Vagina (tissue), 2 donors: ENCODE measurements around the gene LRRC4.

Experiments
- POLR2A ChIP-seq, 2 donors: fragments of 450-650 bp; IDR thresholded peaks; one replicate each; pipeline ENCODE4 v1.6.1; 2017; ENCODE audit warnings: antibody characterized with exemption in 2 of 2, mild to moderate bottlenecking in 2 of 2, moderate library complexity in 2 of 2
- POLR2AphosphoS5 ChIP-seq, 2 donors: sonication (generic); formaldehyde crosslinking; IDR thresholded peaks; one replicate each; pipeline ENCODE4 v1.9.0; 2017; ENCODE audit warnings: antibody characterized with exemption in 2 of 2, mild to moderate bottlenecking in 2 of 2, low read depth in 1 of 2; ENCODE audit not compliant: insufficient read depth in 1 of 2
- TF ChIP-seq, protein P1 (sequence below), 3 experiments: fragments of 450-650 bp in 2 of 3; fragments of 200-600 bp in 1 of 3; sonication (generic) in 1 of 3; IDR thresholded peaks; one replicate each; pipeline ENCODE4 v1.5.1; 2017 to 2019; ENCODE audit warnings: antibody characterized with exemption in 3 of 3, mild to moderate bottlenecking in 2 of 3, moderate library complexity in 2 of 3

DNA sequence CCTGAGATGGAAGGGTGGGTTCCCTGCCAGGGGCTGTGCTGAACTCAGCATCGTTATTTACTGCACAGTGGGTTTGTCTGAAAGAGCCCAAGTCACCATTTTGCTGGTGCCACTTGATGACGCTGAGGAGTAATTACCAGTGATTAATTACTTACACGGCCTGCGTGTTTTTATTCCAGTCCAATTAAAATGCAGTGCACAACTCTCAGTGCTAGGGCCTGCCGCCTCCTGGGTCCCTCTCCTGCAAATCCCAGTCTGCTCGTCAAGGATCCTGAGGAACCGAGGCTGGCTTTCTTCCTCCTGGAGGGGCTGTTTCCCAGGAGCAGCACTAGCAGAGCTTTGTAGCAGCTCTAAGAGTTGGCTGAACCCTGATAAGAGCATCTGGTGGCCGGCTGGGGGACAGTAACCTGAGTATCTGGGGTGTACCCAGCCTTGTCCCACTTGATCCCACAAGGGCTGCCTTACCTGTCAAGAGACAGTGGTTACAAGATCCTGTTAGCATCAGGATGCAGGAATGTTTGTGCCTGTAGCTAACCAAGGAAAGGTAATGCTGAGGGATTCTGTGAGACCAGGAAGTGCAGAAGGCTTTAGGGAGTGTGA is 45.1 kb upstream of the LRRC4 start:
- TF ChIP-seq, protein P1, sequence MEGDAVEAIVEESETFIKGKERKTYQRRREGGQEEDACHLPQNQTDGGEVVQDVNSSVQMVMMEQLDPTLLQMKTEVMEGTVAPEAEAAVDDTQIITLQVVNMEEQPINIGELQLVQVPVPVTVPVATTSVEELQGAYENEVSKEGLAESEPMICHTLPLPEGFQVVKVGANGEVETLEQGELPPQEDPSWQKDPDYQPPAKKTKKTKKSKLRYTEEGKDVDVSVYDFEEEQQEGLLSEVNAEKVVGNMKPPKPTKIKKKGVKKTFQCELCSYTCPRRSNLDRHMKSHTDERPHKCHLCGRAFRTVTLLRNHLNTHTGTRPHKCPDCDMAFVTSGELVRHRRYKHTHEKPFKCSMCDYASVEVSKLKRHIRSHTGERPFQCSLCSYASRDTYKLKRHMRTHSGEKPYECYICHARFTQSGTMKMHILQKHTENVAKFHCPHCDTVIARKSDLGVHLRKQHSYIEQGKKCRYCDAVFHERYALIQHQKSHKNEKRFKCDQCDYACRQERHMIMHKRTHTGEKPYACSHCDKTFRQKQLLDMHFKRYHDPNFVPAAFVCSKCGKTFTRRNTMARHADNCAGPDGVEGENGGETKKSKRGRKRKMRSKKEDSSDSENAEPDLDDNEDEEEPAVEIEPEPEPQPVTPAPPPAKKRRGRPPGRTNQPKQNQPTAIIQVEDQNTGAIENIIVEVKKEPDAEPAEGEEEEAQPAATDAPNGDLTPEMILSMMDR (IDR thresholded peaks at IDR 0.05): no peak
- TF ChIP-seq POLR2A (IDR thresholded peaks at IDR 0.05) (no peak), POLR2AphosphoS5 (IDR thresholded peaks at IDR 0.05; ENCODE audit: insufficient read depth in 1 of 2, low read depth in 1 of 2) (no peak)
